OCI-M1 (cell line): ENCODE results near the gene CFAP251.
"Not testable (repeated sequence)": the region's sequence is repeated elsewhere in the genome, so short reads cannot be mapped to it uniquely, and the experiment has no call there.

ENCODE experiments used
- DNase-seq: peaks from one replicate; lab custom pipeline; 2025; lab: John Stamatoyannopoulos, UW

Gene CFAP251

GRCh38 chr12:122029620-122030423 lies 111.4 kb downstream of the CFAP251 start:
- DNase-seq: no peak

- DNase-seq: no peak
Observed at GRCh38 chr12:122030424-122031035, 112.1 kb downstream of the CFAP251 start.

GRCh38 chr12:122031342-122032216 lies 113.2 kb downstream of the CFAP251 start:
- peak; percentile 62 for DNase-seq

GRCh38 chr12:122032580-122032979 lies 114.2 kb downstream of the CFAP251 start:
- DNase-seq: no peak

GRCh38 chr12:122035292-122035691 lies 116.9 kb downstream of the CFAP251 start:
- DNase-seq: no peak

- no peak for DNase-seq
Observed at GRCh38 chr12:122036153-122036552, 117.8 kb downstream of the CFAP251 start.

GRCh38 chr12:122040579-122041386 lies 122.4 kb downstream of the CFAP251 start:
- no peak for DNase-seq

GRCh38 chr12:122041458-122041857 lies 123.1 kb downstream of the CFAP251 start:
- not testable (repeated sequence) for DNase-seq

- no peak for DNase-seq
Observed at GRCh38 chr12:122042910-122043309, 124.5 kb downstream of the CFAP251 start.

- DNase-seq: no peak
Observed at GRCh38 chr12:122043476-122043875, 125.1 kb downstream of the CFAP251 start.

GRCh38 chr12:122045262-122045661 lies 126.9 kb downstream of the CFAP251 start:
- DNase-seq: no peak

GRCh38 chr12:122046145-122046544 lies 127.8 kb downstream of the CFAP251 start:
- DNase-seq: no peak

- no peak for DNase-seq
Observed at GRCh38 chr12:122048151-122048550, 129.8 kb downstream of the CFAP251 start.

GRCh38 chr12:122049827-122050226 lies 131.4 kb downstream of the CFAP251 start:
- no peak for DNase-seq

- no peak for DNase-seq
Observed at GRCh38 chr12:122050706-122051105, 132.3 kb downstream of the CFAP251 start.

GRCh38 chr12:122051231-122051876 lies 133.0 kb downstream of the CFAP251 start:
- no peak for DNase-seq

GRCh38 chr12:122052285-122052684 lies 133.9 kb downstream of the CFAP251 start:
- no peak for DNase-seq
